Immature natural killer cell (primary cell): ENCODE results near the gene AP5B1. TPM values are rescaled to one million over a fixed set of nuclear protein-coding genes. Genes with fewer than 3 reads are reported as not detected.

ENCODE experiments used
- polyA plus RNA-seq, 3 donors: library from polyadenylated mRNA; unstranded; fragments of 300-500 nt; fragmentation: Illumina TruSeq; gene quantifications; one replicate each; pipeline ENCODE4 v1.2.3, GENCODE V29; 2021

AP5B1 gene
- polyA plus RNA-seq, 3 donors from 2014 or later, result 7.6 to 20.8 (median 8.2) TPM

Other genes with a start within 250 kb of the AP5B1 start
- gene LTBP3, start 222.6 kb downstream of the AP5B1 start, polyA plus RNA-seq, result 10 to 100 TPM in 2 of 3 donors, 1 to 10 TPM in 1; 3.3 to 21.0 (median 14.5) TPM
- 100 to 1,000 TPM in 2 of 3 donors, 10 to 100 TPM in 1; 100.0 to 138 (median 117) TPM for gene ZNRD2, start 210.5 kb downstream of the AP5B1 start, polyA plus RNA-seq
- gene FAM89B, start 208.4 kb downstream of the AP5B1 start, polyA plus RNA-seq, result 100 to 1,000 TPM in 2 of 3 donors, 10 to 100 TPM in 1; 98.6 to 173 (median 158) TPM
- gene EHBP1L1, start 204.9 kb downstream of the AP5B1 start, polyA plus RNA-seq, result 10 to 100 TPM; 14.8 to 19.3 (median 17.7) TPM
- gene KCNK7, start 185.2 kb downstream of the AP5B1 start, polyA plus RNA-seq, result not detected
- 10 to 100 TPM; 11.1 to 29.5 (median 12.3) TPM for gene MAP3K11, start 166.8 kb downstream of the AP5B1 start, polyA plus RNA-seq
- 10 to 100 TPM in 1 of 3 donors, under 1 TPM in 2; 0.14 to 11.7 (median 0.89) TPM for gene PCNX3, start 165.2 kb downstream of the AP5B1 start, polyA plus RNA-seq
- 100 to 1,000 TPM; 166 to 430 (median 222) TPM for gene SIPA1, start 142.9 kb downstream of the AP5B1 start, polyA plus RNA-seq
- gene RELA, start 118.1 kb downstream of the AP5B1 start, polyA plus RNA-seq, result 10 to 100 TPM; 38.5 to 88.4 (median 41.8) TPM
- 10 to 100 TPM; 41.8 to 49.4 (median 47.7) TPM for gene KAT5, start 68.7 kb downstream of the AP5B1 start, polyA plus RNA-seq
- 100 to 1,000 TPM in 2 of 3 donors, 10 to 100 TPM in 1; 37.4 to 160 (median 124) TPM for gene RNASEH2C, start 60.2 kb downstream of the AP5B1 start, polyA plus RNA-seq
- not detected for gene OVOL1, start 6.1 kb upstream of the AP5B1 start, polyA plus RNA-seq
- 1 to 10 TPM in 2 of 3 donors, under 1 TPM in 1; 0.30 to 1.7 (median 1.6) TPM for gene SNX32, start 53.0 kb upstream of the AP5B1 start, polyA plus RNA-seq
- 1,000 to 10,000 TPM; 2,883 to 4,279 (median 3,963) TPM for gene CFL1, start 77.2 kb upstream of the AP5B1 start, polyA plus RNA-seq
- 10 to 100 TPM; 22.7 to 47.0 (median 32.2) TPM for gene MUS81, start 79.5 kb upstream of the AP5B1 start, polyA plus RNA-seq
- 1 to 10 TPM; 1.6 to 6.3 (median 3.6) TPM for gene EFEMP2, start 91.8 kb upstream of the AP5B1 start, polyA plus RNA-seq
- 1,000 to 10,000 TPM; 2,066 to 3,052 (median 2,928) TPM for gene CTSW, start 98.9 kb upstream of the AP5B1 start, polyA plus RNA-seq
- gene FIBP, start 107.5 kb upstream of the AP5B1 start, polyA plus RNA-seq, result 100 to 1,000 TPM; 120 to 145 (median 141) TPM
- 100 to 1,000 TPM in 2 of 3 donors, 10 to 100 TPM in 1; 62.9 to 159 (median 142) TPM for gene CCDC85B, start 109.7 kb upstream of the AP5B1 start, polyA plus RNA-seq
- under 1 TPM; 0.13 to 0.30 (median 0.17) TPM for gene FOSL1, start 119.4 kb upstream of the AP5B1 start, polyA plus RNA-seq
- gene C11orf68, start 138.1 kb upstream of the AP5B1 start, polyA plus RNA-seq, result 10 to 100 TPM; 45.7 to 84.5 (median 60.4) TPM
- gene DRAP1, start 138.4 kb upstream of the AP5B1 start, polyA plus RNA-seq, result 100 to 1,000 TPM; 135 to 234 (median 182) TPM
- not detected for gene TSGA10IP, start 164.5 kb upstream of the AP5B1 start, polyA plus RNA-seq
- 10 to 100 TPM in 2 of 3 donors, 1 to 10 TPM in 1; 7.5 to 53.0 (median 16.1) TPM for gene SART1, start 180.8 kb upstream of the AP5B1 start, polyA plus RNA-seq
- 10 to 100 TPM; 14.0 to 26.0 (median 21.0) TPM for gene EIF1AD, start 221.2 kb upstream of the AP5B1 start, polyA plus RNA-seq
- gene BANF1, start 221.5 kb upstream of the AP5B1 start, polyA plus RNA-seq, result 100 to 1,000 TPM; 212 to 366 (median 295) TPM
- not detected for gene CST6, start 231.0 kb upstream of the AP5B1 start, polyA plus RNA-seq
- 10 to 100 TPM; 17.2 to 41.1 (median 20.8) TPM for gene CATSPER1, start 245.5 kb upstream of the AP5B1 start, polyA plus RNA-seq